ENCODE measurements around the gene STK40. TPM values are rescaled to one million over a fixed set of nuclear protein-coding genes. Genes with fewer than 3 reads are reported as not detected.

Gene STK40
- total and polyA plus RNA-seq, 2 donors (not counting 1 experiment from before 2014, with no cell fraction given) = 14.2 to 15.1 TPM

GRCh38 chr1:36304970-36305914 lies 80.5 kb downstream of the STK40 start:
- H3K36me3 ChIP-seq (ENCODE audit: control insufficient read depth, insufficient read depth, low read length) = peaks cover 25% of the 10 kb centered on the region

GRCh38 chr1:36304521-36304920 lies 81.2 kb downstream of the STK40 start:
- peaks cover 8% of the 10 kb centered on the region for H3K4me1 ChIP-seq (ENCODE audit: control insufficient read depth, extremely low read depth, insufficient read depth, low read length)
- no peak for DNase-seq (ENCODE audit: low read depth in 2 of 2)
- H3K9me3 ChIP-seq (ENCODE audit: control insufficient read depth, insufficient read depth, low read depth, low read length) = no peaks in the 10 kb centered on the region
- no peak overlapping the region for H3K9ac ChIP-seq (ENCODE audit: insufficient read depth, low read length)
- H3K27ac ChIP-seq (ENCODE audit: insufficient read depth, low read length) = no peak overlapping the region
- H3K27me3 ChIP-seq (ENCODE audit: control insufficient read depth, insufficient read depth, low read length) = no peaks in the 10 kb centered on the region
- no peaks in the 10 kb centered on the region for H4K20me1 ChIP-seq (ENCODE audit: control insufficient read depth, extremely low read depth, insufficient read depth, low read length)
- TF ChIP-seq EZH2 (IDR thresholded peaks at IDR 0.05; ENCODE audit: low read length, missing control alignments) (no peak), CTCF (conservative IDR thresholded peaks at IDR 0.05 in 1 of 2, IDR thresholded peaks at IDR 0.05 in 1 of 2; ENCODE audit: low read depth in 1 of 2, low read length in 2 of 2) (no peak)
- no peak overlapping the region for H2AFZ ChIP-seq (ENCODE audit: low read length)
- no peak overlapping the region for H3K4me2 ChIP-seq (ENCODE audit: extremely low read depth, insufficient read depth, low read length)
- peaks cover 25% of the 10 kb centered on the region for H3K36me3 ChIP-seq (ENCODE audit: control insufficient read depth, insufficient read depth, low read length)
- peaks cover 2% of the 10 kb centered on the region for H3K79me2 ChIP-seq (ENCODE audit: control insufficient read depth, insufficient read depth, low read length)
- H3K4me3 ChIP-seq (replicated peaks in 1 of 4; ENCODE audit: control extremely low read depth in 1 of 4, insufficient read depth in 1 of 4, low read depth in 3 of 4, low read length in 4 of 4) = no peak overlapping the region

More at GRCh38 chr1:36304970-36305914, 80.5 kb downstream of the STK40 start:
- H3K4me1 ChIP-seq (ENCODE audit: control insufficient read depth, extremely low read depth, insufficient read depth, low read length) = peaks cover 7% of the 10 kb centered on the region
- no peak overlapping the region for H3K4me3 ChIP-seq (replicated peaks in 1 of 4; ENCODE audit: control extremely low read depth in 1 of 4, insufficient read depth in 1 of 4, low read depth in 3 of 4, low read length in 4 of 4)
- no peak overlapping the region for H3K4me2 ChIP-seq (ENCODE audit: extremely low read depth, insufficient read depth, low read length)
- H3K27me3 ChIP-seq (ENCODE audit: control insufficient read depth, insufficient read depth, low read length) = no peaks in the 10 kb centered on the region
- no peak overlapping the region for H3K9ac ChIP-seq (ENCODE audit: insufficient read depth, low read length)
- no peaks in the 10 kb centered on the region for H4K20me1 ChIP-seq (ENCODE audit: control insufficient read depth, extremely low read depth, insufficient read depth, low read length)
- no peaks in the 10 kb centered on the region for H3K9me3 ChIP-seq (ENCODE audit: control insufficient read depth, insufficient read depth, low read depth, low read length)
- TF ChIP-seq EZH2 (IDR thresholded peaks at IDR 0.05; ENCODE audit: low read length, missing control alignments) (no peak), CTCF (conservative IDR thresholded peaks at IDR 0.05 in 1 of 2, IDR thresholded peaks at IDR 0.05 in 1 of 2; ENCODE audit: low read depth in 1 of 2, low read length in 2 of 2) (no peak)
- H2AFZ ChIP-seq (ENCODE audit: low read length) = no peak overlapping the region
- no peak for DNase-seq (ENCODE audit: low read depth in 2 of 2)
- peaks cover 2% of the 10 kb centered on the region for H3K79me2 ChIP-seq (ENCODE audit: control insufficient read depth, insufficient read depth, low read length)
- H3K27ac ChIP-seq (ENCODE audit: insufficient read depth, low read length) = no peak overlapping the region

- Histone ChIP-seq H3K9me3 (ENCODE audit: control insufficient read depth, insufficient read depth, low read depth, low read length) (no peaks in the 10 kb centered on the region), H3K4me2 (ENCODE audit: extremely low read depth, insufficient read depth, low read length) (no peak overlapping the region), H2AFZ (ENCODE audit: low read length) (no peak overlapping the region), H3K27me3 (ENCODE audit: control insufficient read depth, insufficient read depth, low read length) (no peaks in the 10 kb centered on the region), H3K4me3 (replicated peaks in 1 of 4; ENCODE audit: control extremely low read depth in 1 of 4, insufficient read depth in 1 of 4, low read depth in 3 of 4, low read length in 4 of 4) (no peak overlapping the region), H3K79me2 (ENCODE audit: control insufficient read depth, insufficient read depth, low read length) (peaks cover 2% of the 10 kb centered on the region), H4K20me1 (ENCODE audit: control insufficient read depth, extremely low read depth, insufficient read depth, low read length) (no peaks in the 10 kb centered on the region), H3K4me1 (ENCODE audit: control insufficient read depth, extremely low read depth, insufficient read depth, low read length) (peaks cover 8% of the 10 kb centered on the region), H3K27ac (ENCODE audit: insufficient read depth, low read length) (no peak overlapping the region), H3K36me3 (ENCODE audit: control insufficient read depth, insufficient read depth, low read length) (peaks cover 25% of the 10 kb centered on the region), H3K9ac (ENCODE audit: insufficient read depth, low read length) (no peak overlapping the region)
- no peak for DNase-seq (ENCODE audit: low read depth in 2 of 2)
- no peak for TF ChIP-seq EZH2 (IDR thresholded peaks at IDR 0.05; ENCODE audit: low read length, missing control alignments)
- no peak for TF ChIP-seq CTCF (conservative IDR thresholded peaks at IDR 0.05 in 1 of 2, IDR thresholded peaks at IDR 0.05 in 1 of 2; ENCODE audit: low read depth in 1 of 2, low read length in 2 of 2)
These were observed 81.9 kb downstream of the STK40 start for GRCh38 chr1:36303650-36304360.
